Uterus (tissue), 4 donors: ENCODE data around the gene NRG3. TPM values are rescaled to one million over a fixed set of nuclear protein-coding genes. Genes with fewer than 3 reads are reported as not detected.

ENCODE experiments used
- DNase-seq, 2 donors: peaks; one replicate each; pipeline ENCODE4 v3.0.0-alpha.2; 2019 to 2020
- H3K27ac ChIP-seq, 2 donors: fragments of 200-600 bp; sonication (generic); 1 replicate in 1 of 2; 2 replicates in 1 of 2; pipeline ENCODE4 v1.5.1; 2016 to 2018
- H3K27me3 ChIP-seq, 2 donors: fragments of 200-600 bp; sonication (generic); one replicate each; pipeline ENCODE4 v1.5.1; 2018 to 2019; ENCODE audit warnings: control low read depth in 1 of 2
- H3K36me3 ChIP-seq, 2 donors: fragments of 200-600 bp; sonication (generic); one replicate each; pipeline ENCODE4 v1.5.1; 2019; ENCODE audit warnings: control low read depth in 1 of 2
- H3K4me1 ChIP-seq, 2 donors: fragments of 200-600 bp; sonication (generic); one replicate each; pipeline ENCODE4 v1.5.1; 2018 to 2019; ENCODE audit warnings: control low read depth in 1 of 2
- H3K4me3 ChIP-seq, 2 donors: fragments of 200-600 bp; sonication (generic); 1 replicate in 1 of 2; 2 replicates in 1 of 2; pipeline ENCODE4 v1.5.1; 2018 to 2019; ENCODE audit warnings: mild to moderate bottlenecking in 1 of 2
- H3K9me3 ChIP-seq, 2 donors: fragments of 200-600 bp; sonication (generic); one replicate each; pipeline ENCODE4 v1.5.1; 2019; ENCODE audit warnings: control low read depth in 1 of 2
- CTCF ChIP-seq, 4 experiments: fragments of 200-600 bp in 2 of 4; fragments of 450-650 bp in 2 of 4; sonication (generic) in 2 of 4; IDR thresholded peaks; one replicate each; pipeline ENCODE4 v1.5.1; 2016 to 2019; ENCODE audit warnings: antibody characterized with exemption in 4 of 4, mild to moderate bottlenecking in 2 of 4, moderate library complexity in 1 of 4
- POLR2A ChIP-seq, 2 donors: fragments of 450-650 bp; IDR thresholded peaks; one replicate each; pipeline ENCODE4 v1.6.1; 2016; ENCODE audit warnings: antibody characterized with exemption in 2 of 2, mild to moderate bottlenecking in 1 of 2, moderate library complexity in 1 of 2
- intact Hi-C: fragments of 100-400 bp; cut with DNase I; formaldehyde crosslinking; loops from one replicate; pipeline ENCODE4 v1.15.1; 2023; ENCODE audit warnings: low total_unique reads
- total RNA-seq, 4 donors: library from RNA; depleted of rRNA in 3 of 4; stranded (reverse); fragments of >200 nt in 3 of 4; gene quantifications; one replicate each; pipeline versions ENCODE4 v1.1.0 to v1.2.4, GENCODE V29; 2014 to 2023
- donor health status: DM: yes; HTN: yes; CAD: no.

NRG3 gene
- total RNA-seq, 4 donors from 2014 or later, result 0.27 to 1.0 TPM; not detected in 2

DNA sequence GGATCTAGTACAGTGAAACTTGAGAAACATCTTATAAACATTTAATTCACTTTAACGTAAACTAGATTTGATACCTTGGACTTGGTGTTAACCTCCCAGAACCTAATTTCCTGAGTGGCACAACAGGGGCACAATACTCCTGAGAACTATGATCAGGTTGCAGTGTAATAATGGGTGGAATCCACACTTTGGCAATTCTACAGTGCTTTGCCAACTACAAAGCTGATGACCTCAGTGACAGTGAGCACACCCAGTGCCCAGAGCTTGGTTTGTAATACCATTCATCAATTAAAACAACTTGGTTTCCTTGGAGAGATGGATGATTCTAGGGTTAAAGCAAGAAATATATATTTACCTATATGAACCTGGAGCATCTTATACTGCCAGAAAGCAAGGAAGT, 379.2 kb downstream of the NRG3 start:
- Histone ChIP-seq H3K27ac (no peak overlapping the region), H3K36me3 (no peaks in the 10 kb centered on the region), H3K4me1 (no peaks in the 10 kb centered on the region), H3K9me3 (no peaks in the 10 kb centered on the region), H3K27me3 (no peaks in the 10 kb centered on the region), H3K4me3 (no peak overlapping the region)
- DNase-seq, result no peak
- no peak for TF ChIP-seq POLR2A (IDR thresholded peaks at IDR 0.05)
- TF ChIP-seq CTCF (IDR thresholded peaks at IDR 0.05), result no peak
- intact Hi-C loops, result no loop called here

- H3K27me3 ChIP-seq, result no peaks in the 10 kb centered on the region
- no peaks in the 10 kb centered on the region for H3K9me3 ChIP-seq
- no peaks in the 10 kb centered on the region for H3K36me3 ChIP-seq
- no peak overlapping the region for H3K27ac ChIP-seq
- intact Hi-C loops, result no loop called here
- H3K4me1 ChIP-seq, result no peaks in the 10 kb centered on the region
- DNase-seq, result no peak
- H3K4me3 ChIP-seq, result no peak overlapping the region
- TF ChIP-seq POLR2A (IDR thresholded peaks at IDR 0.05), result no peak
- TF ChIP-seq CTCF (IDR thresholded peaks at IDR 0.05), result no peak
Observed at GRCh38 chr10:82256275-82256674, 381.3 kb downstream of the NRG3 start.

GRCh38 chr10:82266438-82266837, 391.4 kb downstream of the NRG3 start:
- no peak overlapping the region for H3K27ac ChIP-seq
- intact Hi-C loops, result no loop called here
- TF ChIP-seq POLR2A (IDR thresholded peaks at IDR 0.05) (no peak), CTCF (IDR thresholded peaks at IDR 0.05) (no peak)
- H3K9me3 ChIP-seq, result no peaks in the 10 kb centered on the region
- H3K4me3 ChIP-seq, result no peak overlapping the region
- no peaks in the 10 kb centered on the region for H3K27me3 ChIP-seq
- H3K36me3 ChIP-seq, result no peaks in the 10 kb centered on the region
- no peaks in the 10 kb centered on the region for H3K4me1 ChIP-seq
- no peak for DNase-seq

- H3K27ac ChIP-seq, result no peak overlapping the region
- no peak for DNase-seq
- no peaks in the 10 kb centered on the region for H3K9me3 ChIP-seq
- intact Hi-C loops, result no loop called here
- TF ChIP-seq CTCF (IDR thresholded peaks at IDR 0.05) (no peak), POLR2A (IDR thresholded peaks at IDR 0.05) (no peak)
- H3K36me3 ChIP-seq, result no peaks in the 10 kb centered on the region
- H3K27me3 ChIP-seq, result no peaks in the 10 kb centered on the region
- H3K4me1 ChIP-seq, result no peaks in the 10 kb centered on the region
- no peak overlapping the region for H3K4me3 ChIP-seq
Observed at GRCh38 chr10:82267014-82267413, 392.0 kb downstream of the NRG3 start.

DNA sequence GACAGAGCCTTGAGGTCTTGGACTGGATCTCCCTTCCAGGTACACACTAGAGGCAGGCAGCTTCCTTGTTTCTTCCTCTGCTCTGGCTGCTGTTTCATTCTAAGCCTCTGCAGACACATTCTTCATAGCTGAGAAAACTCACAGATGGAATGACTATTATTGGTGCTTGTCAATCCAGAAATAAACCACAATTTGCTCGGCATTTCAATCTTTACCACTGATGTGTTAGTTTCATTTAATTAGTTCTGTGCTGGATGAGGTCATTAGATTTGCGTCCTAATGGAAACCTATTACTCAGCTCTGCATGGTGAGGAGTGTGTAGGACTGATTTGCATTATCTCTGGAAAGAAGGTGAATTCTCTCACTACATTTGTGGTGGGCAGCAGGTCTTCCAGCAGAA, 392.5 kb downstream of the NRG3 start:
- Histone ChIP-seq H3K27me3 (no peaks in the 10 kb centered on the region), H3K4me3 (no peak overlapping the region), H3K36me3 (no peaks in the 10 kb centered on the region), H3K9me3 (no peaks in the 10 kb centered on the region), H3K4me1 (no peaks in the 10 kb centered on the region), H3K27ac (no peak overlapping the region)
- no peak for TF ChIP-seq POLR2A (IDR thresholded peaks at IDR 0.05)
- no peak for TF ChIP-seq CTCF (IDR thresholded peaks at IDR 0.05)
- intact Hi-C loops, result no loop called here
- DNase-seq, result no peak
